HUES64 (cell line): ENCODE data around the gene SEMA3C.
"Not testable (repeated sequence)": the region's sequence is repeated elsewhere in the genome, so short reads cannot be mapped to it uniquely, and the experiment has no call there.

Experiments used
- H3K27ac ChIP-seq: 2 replicates; pipeline ENCODE4 v1.7.0; 2013; ENCODE audit warnings: low read depth, low read length, inconsistent platforms
- H3K27me3 ChIP-seq: 2 replicates; pipeline ENCODE4 v1.6.1; 2013; ENCODE audit warnings: mild to moderate bottlenecking, low read length; ENCODE audit not compliant: insufficient read depth
- H3K36me3 ChIP-seq: 2 replicates; pipeline ENCODE4 v1.6.1; 2013; ENCODE audit warnings: mild to moderate bottlenecking, low read length; ENCODE audit not compliant: insufficient read depth
- H3K4me1 ChIP-seq: 2 replicates; pipeline ENCODE4 v1.6.1; 2013; ENCODE audit warnings: mild to moderate bottlenecking, low read length, moderate library complexity; ENCODE audit not compliant: insufficient read depth
- H3K4me3 ChIP-seq: 2 replicates; pipeline ENCODE4 v1.5.1; 2013; ENCODE audit warnings: mild to moderate bottlenecking, low read length, moderate library complexity
- H3K9ac ChIP-seq: 2 replicates; pipeline ENCODE4 v1.6.1; 2013; ENCODE audit warnings: mild to moderate bottlenecking, low read depth, low read length
- H3K9me3 ChIP-seq: 2 replicates; pipeline ENCODE4 v1.6.1; 2013; ENCODE audit warnings: low read depth, low read length; ENCODE audit not compliant: insufficient read depth
- WGBS: fragments of 150-250, 120-280 bp; methylation state at CpG from one replicate; pipeline ENCODE4 v1.1.7; 2013; ENCODE audit warnings: missing lambda C conversion rate; 5-methylcytosine and 5-hydroxymethylcytosine counted together

SEMA3C gene

DNA sequence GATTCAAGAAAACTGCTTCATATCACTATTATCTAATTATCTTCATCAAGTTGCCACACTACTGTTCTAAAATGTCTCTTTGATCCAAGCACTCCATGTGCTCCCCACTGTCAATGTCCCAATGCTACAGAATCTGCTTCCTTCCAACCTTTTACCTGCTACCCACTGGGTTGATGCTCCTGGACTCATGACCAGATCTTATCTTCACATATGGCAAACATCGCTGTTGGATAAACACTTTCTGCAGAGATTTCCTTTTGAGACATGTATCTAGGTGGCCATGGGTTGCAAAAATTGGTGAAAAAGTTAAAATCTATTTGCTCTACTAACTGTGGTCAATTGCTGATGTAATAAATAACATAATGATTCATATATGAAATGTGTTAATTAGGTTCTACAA, 24.5 kb upstream of the SEMA3C start:
- H3K9ac ChIP-seq: no peak overlapping the region
- H3K36me3 ChIP-seq: no peaks in the 10 kb centered on the region

DNA sequence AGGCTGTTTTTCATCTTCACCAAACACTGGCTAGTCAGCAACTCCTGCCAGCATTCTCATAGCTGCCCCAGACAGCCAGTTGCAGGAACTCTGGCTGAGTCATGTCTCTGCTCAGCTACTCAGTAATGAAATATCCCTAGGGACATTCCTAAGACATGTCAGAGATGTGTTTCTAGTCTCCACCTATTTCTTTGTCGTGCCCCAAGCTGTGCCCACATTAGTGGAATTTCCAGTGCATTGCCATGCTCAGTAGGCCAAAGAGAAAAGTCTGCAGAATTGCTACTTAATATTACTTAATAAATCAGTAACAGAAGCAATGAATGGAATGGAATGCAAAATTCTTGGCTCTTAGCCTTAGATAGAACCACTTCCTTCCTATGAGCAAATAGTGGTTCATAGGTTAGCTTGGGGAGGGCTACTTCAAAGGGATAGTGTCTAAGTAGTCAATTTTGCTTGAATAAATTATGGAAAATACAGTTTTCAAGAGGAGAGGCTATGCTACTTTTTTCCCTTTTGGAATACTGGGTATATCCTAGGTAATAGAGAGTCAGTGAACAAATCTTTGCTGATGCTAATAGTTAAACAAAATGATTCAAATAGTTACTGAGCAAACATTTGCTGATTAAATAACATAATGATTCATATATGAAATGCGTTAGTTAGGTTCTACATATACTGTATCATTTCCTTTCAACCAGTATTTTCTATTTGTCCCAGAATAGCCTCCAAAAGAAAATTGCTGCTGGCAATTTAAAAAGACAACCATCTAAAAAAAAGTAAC, 23.6 kb upstream of the SEMA3C start:
- Histone ChIP-seq H3K36me3 (no peaks in the 10 kb centered on the region), H3K27me3 (no peaks in the 10 kb centered on the region), H3K4me1 (peaks cover 10% of the 10 kb centered on the region; the same call in 1 of the 2 replicates), H3K9me3 (no peaks in the 10 kb centered on the region), H3K4me3 (no peak overlapping the region), H3K9ac (no peak overlapping the region), H3K27ac (no peak overlapping the region)
- 83% methylated on average over 2 of the region's 2 CpGs for WGBS

More for the DNA sequence above, 24.5 kb upstream of the SEMA3C start:
- Histone ChIP-seq H3K4me1 (peaks cover 10% of the 10 kb centered on the region; the same call in 1 of the 2 replicates), H3K4me3 (no peak overlapping the region), H3K27ac (no peak overlapping the region), H3K9me3 (no peaks in the 10 kb centered on the region), H3K27me3 (no peaks in the 10 kb centered on the region)
- 100% methylated on average over 1 of the region's 1 CpG for WGBS

DNA sequence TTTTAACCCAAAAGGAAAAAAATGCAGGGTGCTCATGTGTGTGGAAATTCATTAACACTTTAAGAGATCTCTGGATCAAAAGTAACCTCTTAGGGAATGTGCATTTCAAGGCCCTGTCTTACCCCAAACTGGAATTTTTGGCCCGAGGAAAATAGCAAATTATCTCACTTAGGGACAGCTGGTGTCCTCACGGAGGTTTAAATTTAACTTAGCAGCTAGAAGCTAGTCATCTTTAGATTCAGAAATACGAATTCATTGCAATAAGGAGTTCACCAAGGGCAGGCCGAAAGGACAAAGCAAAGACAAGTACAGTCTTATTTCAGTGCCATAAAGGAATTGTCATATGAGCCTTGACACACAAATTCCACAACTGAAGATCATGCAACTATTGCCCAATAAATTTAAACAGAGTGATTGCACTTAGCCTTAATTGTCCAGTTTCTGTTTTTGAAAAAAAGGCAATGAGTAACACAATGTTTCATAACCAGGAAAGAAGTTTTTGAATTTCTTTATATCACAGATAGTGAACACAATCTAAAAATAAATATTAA, 22.4 kb upstream of the SEMA3C start:
- Histone ChIP-seq H3K4me1 (peaks cover 10% of the 10 kb centered on the region; the same call in 1 of the 2 replicates), H3K4me3 (no peak overlapping the region), H3K9ac (no peak overlapping the region), H3K36me3 (no peaks in the 10 kb centered on the region), H3K27ac (no peak overlapping the region), H3K9me3 (no peaks in the 10 kb centered on the region), H3K27me3 (no peaks in the 10 kb centered on the region)
- WGBS: 93% methylated on average over 4 of the region's 4 CpGs

DNA sequence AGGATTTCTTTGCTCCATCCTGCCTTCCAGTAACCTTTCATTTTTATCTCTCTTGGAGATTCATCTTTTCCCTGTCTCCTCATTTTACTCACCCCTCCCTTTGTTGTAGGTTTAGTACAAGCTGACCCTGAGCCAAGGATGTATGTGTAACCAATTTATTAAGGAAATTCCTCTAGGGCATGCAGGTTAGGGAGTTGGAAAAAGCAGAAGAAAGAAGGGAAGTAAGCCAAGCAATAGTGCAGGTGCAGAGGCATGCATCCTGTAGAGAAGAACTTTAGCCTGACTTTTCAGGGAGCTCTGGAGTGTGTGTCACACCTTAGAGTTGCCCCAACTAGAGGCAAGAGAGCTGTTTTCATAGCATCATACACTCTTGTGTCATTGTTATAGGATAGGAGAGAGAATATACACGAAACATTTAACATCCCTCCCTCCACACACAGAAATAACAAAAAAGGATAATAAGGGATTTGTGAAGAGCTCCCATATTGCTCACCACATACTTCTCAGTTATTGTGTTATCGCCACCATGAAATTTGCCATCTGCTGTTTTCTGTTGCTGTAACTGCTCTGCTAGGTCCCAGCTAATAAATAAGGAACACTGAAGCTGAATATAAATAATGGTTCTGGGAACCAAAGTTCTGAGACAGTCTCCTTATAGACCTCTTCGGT, 21.8 kb upstream of the SEMA3C start:
- WGBS: 100% methylated on average over 2 of the region's 3 CpGs
- Histone ChIP-seq H3K27ac (no peak overlapping the region), H3K9me3 (no peaks in the 10 kb centered on the region)

DNA sequence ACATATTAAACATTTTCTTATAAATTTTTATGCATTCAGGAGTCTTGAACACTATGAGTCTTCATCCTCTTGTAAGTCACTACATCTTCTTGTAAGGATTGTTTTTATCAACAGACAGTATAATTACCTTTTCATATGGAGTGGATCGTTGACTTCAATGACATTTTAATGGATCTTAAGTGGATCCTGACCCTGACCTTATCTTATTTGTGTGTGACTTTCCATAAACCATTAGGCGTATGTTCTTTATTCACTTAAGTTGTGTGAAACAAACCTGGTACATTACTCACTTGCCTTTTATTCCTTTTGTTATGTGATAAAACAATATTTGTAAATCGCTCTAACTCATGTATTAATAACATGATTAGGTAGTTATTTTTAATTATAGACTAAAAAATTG, 18.5 kb upstream of the SEMA3C start:
- H3K4me3 ChIP-seq: no peak overlapping the region
- H3K27ac ChIP-seq: no peak overlapping the region
- peaks cover 7% of the 10 kb centered on the region; the same call in 1 of the 2 replicates for H3K4me1 ChIP-seq
- H3K27me3 ChIP-seq: no peaks in the 10 kb centered on the region
- no peaks in the 10 kb centered on the region for H3K9me3 ChIP-seq
- no peak overlapping the region for H3K9ac ChIP-seq
- 100% methylated on average over 1 of the region's 3 CpGs for WGBS
- H3K36me3 ChIP-seq: no peaks in the 10 kb centered on the region

More for the DNA sequence above, 21.8 kb upstream of the SEMA3C start:
- peaks cover 10% of the 10 kb centered on the region; the same call in 1 of the 2 replicates for H3K4me1 ChIP-seq
- no peak overlapping the region for H3K4me3 ChIP-seq
- no peak overlapping the region for H3K9ac ChIP-seq
- no peaks in the 10 kb centered on the region for H3K36me3 ChIP-seq
- H3K27me3 ChIP-seq: no peaks in the 10 kb centered on the region

DNA sequence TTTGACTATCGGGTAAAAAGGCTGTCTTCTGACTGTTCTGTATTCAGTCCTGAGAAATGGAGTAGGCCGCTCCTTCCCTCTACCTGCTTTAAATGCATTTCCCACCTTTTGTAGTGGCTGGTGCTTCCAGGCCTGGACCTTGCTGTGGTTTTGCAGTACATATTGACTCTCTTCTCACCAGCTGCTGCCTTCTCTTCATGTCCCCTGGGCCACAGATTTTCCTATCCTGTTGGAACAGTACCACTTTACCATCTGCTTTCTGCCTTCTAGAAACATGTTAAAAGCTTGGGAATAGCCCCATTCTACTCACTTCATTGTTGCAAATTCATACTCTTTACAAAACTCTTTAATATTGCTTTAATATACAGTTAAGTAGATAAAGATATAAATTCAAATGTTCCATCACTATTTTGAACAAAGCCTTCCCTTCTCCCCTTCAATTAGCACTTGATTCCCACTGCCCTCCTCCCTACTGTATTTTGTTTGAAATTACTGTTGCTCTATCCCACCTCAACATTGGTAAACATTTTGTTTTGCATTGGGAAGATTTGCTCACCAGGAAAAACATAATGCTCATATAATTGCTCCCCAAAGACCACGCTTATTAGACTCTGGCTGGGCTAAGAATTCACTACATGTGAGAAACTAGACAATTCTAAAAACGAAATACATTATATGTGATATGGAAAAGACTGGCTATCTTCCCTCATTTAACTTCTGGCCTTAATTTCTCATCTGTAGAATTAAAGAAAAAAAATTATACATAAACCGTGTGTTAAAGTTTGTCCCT, 17.3 kb upstream of the SEMA3C start:
- no peaks in the 10 kb centered on the region for H3K27me3 ChIP-seq
- no peaks in the 10 kb centered on the region for H3K9me3 ChIP-seq
- H3K9ac ChIP-seq: no peak overlapping the region
- H3K4me3 ChIP-seq: no peak overlapping the region
- 96% methylated on average over 4 of the region's 5 CpGs for WGBS
- no peaks in the 10 kb centered on the region for H3K4me1 ChIP-seq
- no peak overlapping the region for H3K27ac ChIP-seq
- no peaks in the 10 kb centered on the region for H3K36me3 ChIP-seq

DNA sequence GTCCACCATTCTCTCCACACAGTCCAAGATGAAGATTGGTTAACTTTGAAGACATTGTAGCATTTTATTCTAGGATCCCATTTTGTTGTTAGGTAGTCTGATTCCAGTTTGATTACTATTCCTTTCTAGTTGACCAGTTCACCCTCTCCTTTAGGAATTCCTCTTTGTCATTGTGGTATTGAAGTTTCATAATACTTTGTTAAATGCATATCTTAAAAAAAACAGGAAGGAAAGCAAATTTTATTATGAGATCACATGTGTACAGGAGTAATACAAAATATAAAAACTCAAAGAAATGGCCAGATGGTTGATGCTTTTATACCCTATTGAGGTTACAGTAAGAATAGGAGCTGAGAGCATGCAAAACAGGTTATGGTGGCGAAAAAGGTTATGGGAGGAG, 15.5 kb upstream of the SEMA3C start:
- Histone ChIP-seq H3K9ac (no peak overlapping the region), H3K9me3 (no peaks in the 10 kb centered on the region), H3K4me1 (no peaks in the 10 kb centered on the region), H3K27me3 (no peaks in the 10 kb centered on the region), H3K27ac (no peak overlapping the region), H3K4me3 (no peak overlapping the region), H3K36me3 (no peaks in the 10 kb centered on the region)
- WGBS: 90% methylated on average over 1 of the region's 1 CpG

DNA sequence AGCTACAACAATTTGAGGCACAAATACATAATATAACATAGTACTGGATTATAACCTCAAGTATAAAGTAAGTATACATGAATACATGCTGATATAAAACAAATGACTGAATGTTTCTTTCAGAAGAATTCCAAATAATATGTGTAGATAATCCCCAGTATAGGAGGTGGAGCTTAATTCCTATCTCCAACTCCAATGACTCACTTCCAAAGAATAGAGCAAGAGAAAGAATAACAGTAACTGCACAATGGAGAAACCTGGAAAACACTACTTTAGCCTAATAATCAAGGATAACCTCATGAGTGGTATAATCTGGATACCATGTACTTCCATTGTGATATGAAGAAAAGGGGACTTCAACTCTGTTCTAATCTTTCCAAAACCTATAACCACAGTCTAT, 13.7 kb upstream of the SEMA3C start:
- Histone ChIP-seq H3K4me1 (no peaks in the 10 kb centered on the region), H3K27ac (no peak overlapping the region), H3K9ac (no peak overlapping the region), H3K9me3 (no peaks in the 10 kb centered on the region), H3K4me3 (no peak overlapping the region), H3K27me3 (no peaks in the 10 kb centered on the region), H3K36me3 (no peaks in the 10 kb centered on the region)

DNA sequence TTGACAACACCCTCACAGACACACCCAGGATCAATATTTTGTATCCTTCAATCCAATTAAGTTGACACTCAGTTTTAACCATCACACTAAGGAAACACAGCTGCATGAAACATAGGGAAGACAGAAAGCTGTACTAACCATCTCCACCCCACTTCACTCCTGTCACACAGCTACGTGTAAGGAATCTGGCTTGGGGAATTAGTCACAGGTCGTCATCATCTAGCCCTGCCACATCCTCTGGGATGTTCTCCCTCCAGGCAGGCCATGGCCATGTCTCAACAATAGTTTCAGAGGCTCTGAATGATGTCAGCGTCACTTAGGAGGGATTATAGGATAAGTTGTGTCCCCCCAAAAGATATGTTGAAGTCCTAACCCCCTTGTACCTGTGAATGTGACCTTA, 10.8 kb upstream of the SEMA3C start:
- Histone ChIP-seq H3K9me3 (no peaks in the 10 kb centered on the region), H3K9ac (no peak overlapping the region), H3K27me3 (no peaks in the 10 kb centered on the region), H3K36me3 (no peaks in the 10 kb centered on the region), H3K4me3 (no peak overlapping the region), H3K27ac (no peak overlapping the region), H3K4me1 (no peaks in the 10 kb centered on the region)
- WGBS: 92% methylated on average over 3 of the region's 3 CpGs

DNA sequence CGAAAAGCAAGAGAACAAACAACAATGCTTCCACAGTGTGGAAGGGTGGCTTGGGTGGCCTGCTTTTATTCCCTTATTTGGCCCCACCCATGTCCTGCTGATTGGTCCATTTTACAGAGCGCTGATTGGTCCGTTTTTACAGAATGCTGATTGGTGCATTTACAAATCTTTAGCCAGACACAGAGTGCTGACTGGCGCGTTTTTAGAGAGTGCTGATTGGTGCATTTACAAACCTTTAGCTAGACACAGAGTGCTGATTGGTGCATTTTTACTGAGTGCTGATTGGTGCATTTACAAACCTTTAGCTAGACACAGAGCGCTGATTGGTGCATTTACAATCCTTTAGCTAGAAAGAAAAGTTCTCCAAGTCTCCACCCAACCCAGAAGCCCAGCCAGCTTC, 8.1 kb upstream of the SEMA3C start:
- not testable (repeated sequence) for H3K9ac ChIP-seq, H3K27ac ChIP-seq, H3K4me1 ChIP-seq, H3K27me3 ChIP-seq, H3K36me3 ChIP-seq, H3K9me3 ChIP-seq, H3K4me3 ChIP-seq
- WGBS: 98% methylated on average over 6 of the region's 6 CpGs

DNA sequence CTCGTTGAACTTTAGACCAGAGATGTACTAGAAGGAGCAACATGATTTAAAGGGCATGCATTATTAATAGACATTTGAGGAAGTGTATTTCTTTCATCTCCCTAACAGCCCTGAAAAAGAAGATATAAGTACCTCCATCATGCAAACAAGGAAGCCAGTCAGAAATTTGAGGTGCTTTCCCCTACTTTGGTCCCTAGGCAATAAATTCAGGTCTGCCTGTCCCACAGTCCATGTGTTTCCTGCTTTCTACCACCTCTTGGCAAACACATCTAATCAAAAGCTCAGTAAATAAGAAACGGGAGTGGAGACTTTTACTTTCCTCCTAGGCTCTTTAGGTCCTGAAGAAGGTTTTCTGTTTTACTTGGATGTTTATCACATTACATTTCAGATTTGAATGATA, 5.2 kb upstream of the SEMA3C start:
- H3K27ac ChIP-seq: no peak overlapping the region
- WGBS: no CpG with 5 or more reads among the region's 2 CpGs
- H3K9ac ChIP-seq: no peak overlapping the region

More for the DNA sequence above, 5.2 kb upstream of the SEMA3C start:
- Histone ChIP-seq H3K4me1 (peaks cover 12% of the 10 kb centered on the region; the same call in 1 of the 2 replicates), H3K9me3 (no peaks in the 10 kb centered on the region), H3K36me3 (no peaks in the 10 kb centered on the region), H3K27me3 (peaks cover 10% of the 10 kb centered on the region), H3K4me3 (no peak overlapping the region)
